Measurements from ENCODE around the gene ZNF473.

Gene ZNF473

DNA sequence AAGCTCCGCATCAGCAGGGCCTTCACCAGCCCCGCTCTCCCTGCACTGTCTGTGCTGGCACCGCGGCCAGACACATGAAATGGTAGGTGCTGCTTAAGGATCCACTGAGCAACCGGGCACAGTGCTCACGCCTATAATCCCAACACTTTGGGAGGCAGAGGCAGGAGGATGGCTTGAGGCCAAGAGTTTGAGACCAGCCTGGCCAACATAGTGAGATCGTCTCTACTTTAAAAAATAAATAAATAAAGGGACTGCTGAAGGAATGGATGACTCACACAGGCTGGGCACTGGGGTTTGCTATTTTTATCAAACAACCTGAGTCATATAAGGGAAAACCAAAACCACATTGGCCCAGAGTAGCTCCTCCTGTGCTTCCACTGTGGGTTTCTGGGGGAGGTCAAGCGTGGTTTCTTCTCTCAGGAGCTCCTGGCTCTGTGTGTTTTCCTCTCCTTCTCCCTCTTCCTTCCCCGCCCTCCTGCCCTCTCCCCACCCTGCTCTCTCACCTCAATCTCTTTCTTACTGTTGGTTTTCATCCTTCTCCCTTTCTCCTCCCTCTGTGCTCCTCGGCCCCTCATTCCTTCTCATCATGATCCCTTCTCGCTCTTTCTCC lies 21.9 kb upstream of the ZNF473 start:
- DNase-seq = peak; percentile 95

DNA sequence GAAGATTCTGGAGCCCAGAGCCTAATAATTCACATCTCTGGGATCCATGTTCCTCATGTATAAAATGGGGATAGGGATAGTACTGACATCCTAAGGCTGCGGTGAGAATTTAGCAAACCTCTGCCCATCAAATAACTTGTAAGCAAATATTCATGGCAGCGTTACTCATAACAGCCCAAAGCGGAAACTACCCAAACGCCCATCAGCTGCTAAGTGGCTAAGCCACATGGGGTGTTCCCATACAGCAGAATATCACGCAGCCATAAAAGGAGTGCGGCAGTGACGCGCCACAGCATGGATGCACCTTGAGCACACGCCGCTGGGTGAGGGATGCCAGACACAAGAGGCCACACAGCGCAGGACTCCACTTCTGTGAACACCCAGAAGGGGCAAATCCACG lies 20.4 kb upstream of the ZNF473 start:
- DNase-seq = no peak

DNA sequence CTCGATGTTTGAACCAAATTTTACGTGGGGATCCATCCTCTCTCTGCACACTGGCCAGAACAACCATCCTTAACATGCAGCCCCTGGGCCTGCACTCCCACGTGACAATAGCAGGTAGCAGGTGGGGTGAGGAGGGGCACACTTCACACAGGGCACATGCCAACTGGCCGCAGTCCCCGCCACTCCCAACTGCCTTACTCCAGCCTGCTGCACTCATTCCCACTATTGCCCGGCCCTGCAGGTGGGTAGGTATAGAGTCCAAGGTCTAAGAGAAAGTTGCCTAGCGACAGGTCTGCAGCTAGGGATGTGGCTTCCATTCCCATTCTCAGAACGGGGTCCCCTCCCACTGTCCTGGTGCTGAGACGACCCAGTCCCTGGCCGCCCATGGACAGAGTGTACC lies 18.6 kb upstream of the ZNF473 start:
- DNase-seq = no peak

DNA sequence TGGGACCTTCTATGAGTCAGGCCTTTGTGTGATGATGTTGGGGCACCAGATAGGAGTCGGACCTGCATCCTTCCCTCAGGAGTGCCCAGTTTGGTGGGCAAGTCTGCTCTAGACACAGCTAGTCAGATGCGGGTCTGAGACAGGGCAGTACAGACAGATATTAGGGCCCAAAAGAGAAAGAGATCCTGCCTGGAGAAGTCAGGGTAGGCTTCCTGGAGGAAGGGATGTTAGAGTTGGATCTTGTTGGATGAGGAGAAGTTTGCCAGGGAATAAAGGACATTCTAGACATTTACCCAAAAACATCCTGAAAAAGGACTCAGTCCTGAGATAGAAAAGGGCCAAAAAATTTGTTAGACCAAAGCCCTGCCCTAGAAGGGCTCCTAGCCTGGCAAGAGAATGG lies 17.9 kb upstream of the ZNF473 start:
- DNase-seq = no peak

DNA sequence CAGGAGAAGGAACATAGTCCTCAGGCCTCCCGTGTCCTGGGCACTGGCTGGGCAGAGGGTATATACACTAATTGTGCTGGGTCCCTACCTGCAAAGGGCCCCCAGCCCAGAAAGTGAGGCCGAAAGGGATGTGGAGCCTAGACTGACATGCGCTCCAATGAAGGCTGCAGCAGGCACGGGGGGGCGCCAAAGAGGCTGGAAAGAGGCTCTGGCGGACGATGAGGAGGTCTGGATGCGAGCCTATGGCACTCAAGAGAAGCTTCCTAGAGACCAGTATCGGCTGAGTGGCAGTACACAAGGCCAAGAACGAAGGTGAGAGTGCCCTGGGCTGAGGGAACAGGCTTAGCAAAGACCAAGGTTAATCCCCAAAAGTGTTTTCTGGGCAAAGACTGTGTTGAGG lies 17.3 kb upstream of the ZNF473 start:
- no peak for DNase-seq

DNA sequence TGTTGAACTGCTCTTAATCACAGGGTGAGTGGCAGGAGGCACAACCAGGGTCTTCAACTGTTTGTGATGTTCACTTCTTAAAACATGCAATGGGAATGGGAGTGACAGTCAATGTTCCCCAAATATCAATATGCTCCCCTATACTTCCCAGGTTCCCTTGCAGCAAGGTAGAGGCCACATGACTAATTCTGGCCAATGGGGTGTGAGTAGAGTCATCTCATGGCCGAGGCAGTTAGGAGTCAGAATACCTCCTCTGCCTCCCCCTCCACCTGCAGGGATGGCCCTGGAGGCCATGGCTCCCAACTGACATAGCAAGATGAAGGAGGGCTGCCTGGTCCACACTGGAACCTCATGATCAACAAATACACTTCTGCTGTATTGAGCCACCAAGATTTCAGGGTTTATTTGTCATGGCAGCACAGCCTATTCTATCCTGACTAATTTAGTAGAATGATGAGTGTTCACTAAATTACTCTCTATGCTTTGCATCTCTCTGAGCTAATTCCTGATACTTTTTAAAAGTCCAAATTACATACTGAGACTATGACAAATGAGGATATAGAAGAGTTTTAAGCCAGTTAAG lies 9.5 kb upstream of the ZNF473 start:
- no peak for DNase-seq

DNA sequence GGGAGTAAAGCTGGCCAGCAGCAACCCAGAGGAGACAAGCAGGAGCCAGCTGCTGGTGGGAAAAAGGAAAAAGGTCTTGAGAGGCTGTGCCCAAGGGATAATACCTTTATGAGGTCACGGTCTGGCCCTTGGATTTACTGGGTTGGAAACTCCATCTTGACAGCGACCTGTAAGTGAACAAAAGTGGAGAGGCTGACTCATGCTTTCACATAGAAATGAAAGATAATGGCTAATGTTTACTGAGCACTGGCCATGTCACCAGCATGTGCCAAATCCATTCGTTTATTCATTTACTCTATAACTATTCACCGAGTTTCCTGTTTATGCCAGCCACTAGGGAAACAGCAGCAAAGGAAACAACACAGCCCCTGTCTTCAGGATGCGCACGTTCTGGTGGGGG lies 5.3 kb upstream of the ZNF473 start:
- no peak for DNase-seq

DNA sequence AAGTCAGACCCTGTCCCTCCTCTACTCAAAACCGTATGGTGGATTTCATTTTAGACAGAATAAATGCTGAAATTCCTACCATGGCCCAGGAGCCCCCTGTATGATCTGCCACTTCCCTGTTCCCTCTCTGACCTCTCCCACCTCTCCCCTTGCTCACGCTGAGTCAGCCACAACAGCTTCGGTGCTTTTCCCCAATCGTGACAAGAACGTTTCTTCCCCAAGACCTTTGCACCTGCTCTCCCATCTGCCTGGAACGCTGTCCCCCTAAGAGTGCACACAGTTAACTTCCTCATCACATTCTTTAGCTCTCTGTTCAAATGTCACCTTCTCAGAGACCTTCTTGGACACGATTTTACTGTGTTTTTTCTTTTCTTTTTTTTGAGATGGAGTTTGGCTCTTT lies 3.0 kb upstream of the ZNF473 start:
- no peak for DNase-seq

DNA sequence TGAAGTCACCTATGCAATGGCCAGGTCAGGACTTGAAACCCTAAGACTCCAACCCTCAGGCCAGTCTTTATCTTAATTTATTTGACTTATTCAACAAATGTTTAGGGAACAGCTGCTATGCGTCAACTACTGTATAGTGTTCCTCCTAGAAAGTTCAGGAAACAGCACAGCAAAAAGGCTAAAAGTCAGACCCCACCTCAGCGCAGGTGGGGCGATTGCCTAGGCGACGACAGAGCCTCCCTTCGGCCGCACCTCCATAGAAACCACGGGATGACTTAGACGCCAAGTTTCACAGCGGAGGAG lies 1.1 kb upstream of the ZNF473 start:
- DNase-seq = no peak

DNA sequence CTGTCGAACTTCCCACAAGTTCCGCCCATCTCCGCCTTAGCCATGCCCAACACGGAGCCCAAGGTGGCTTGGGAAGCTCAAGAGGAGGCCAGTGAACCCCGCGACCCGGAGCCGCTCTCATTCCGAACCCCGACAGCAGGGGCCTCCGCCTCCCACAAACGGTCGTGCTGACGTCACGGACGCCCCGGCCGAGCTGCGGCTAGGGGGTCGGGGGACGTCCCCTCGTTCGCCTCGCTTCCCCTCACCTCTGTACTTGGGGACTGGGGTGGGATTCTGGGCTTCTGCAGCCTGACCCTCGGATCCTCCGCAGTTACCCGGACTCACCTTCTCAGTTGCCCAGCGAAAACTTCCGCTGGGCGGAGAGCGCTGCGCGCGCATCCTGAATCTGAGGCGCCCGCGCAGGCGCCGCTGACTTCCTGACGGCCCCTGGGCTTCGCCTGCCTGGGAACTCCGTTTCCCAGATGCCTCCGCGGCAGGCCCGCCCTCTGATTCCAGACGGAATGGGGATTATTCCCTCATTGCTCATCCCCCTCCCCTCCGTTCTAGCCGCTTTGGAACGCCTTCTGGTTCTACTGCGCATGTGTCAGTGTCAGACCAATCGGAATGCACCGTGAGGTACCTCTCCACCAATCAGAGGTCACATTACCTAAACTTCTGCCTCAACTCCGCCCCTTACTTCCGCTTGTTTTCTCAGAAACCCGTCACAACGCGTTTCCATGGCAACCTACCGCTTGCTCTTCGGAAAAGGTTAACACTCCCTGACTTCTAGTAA lies 597 bp upstream of the ZNF473 start, which contains the start of gene VRK3:
VRK3 (minus strand) TSS at position 351 of the 772 bp plus-strand sequence. CDS start 9,210 bp downstream, outside the sequence.
- DNase-seq = peak; percentile 100

DNA sequence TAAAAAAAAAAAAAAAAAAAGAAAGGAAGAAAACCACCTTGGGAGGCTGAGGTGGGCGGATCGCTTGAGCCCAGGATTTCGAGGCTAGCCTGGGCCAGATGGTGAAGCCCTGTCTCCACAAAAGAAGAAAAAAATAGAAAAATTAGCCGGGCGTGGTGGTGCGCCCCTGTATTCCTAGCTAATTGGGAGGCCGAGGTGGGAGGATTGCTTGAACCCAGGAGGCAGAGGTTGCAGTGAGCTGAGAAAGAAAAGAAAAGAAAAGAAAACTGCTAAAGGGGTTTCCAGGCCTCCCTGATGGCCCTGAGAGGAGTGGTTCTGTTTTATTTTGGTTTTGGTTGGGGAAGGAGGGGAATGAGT lies 723 bp downstream of the ZNF473 start:
- DNase-seq = no peak

DNA sequence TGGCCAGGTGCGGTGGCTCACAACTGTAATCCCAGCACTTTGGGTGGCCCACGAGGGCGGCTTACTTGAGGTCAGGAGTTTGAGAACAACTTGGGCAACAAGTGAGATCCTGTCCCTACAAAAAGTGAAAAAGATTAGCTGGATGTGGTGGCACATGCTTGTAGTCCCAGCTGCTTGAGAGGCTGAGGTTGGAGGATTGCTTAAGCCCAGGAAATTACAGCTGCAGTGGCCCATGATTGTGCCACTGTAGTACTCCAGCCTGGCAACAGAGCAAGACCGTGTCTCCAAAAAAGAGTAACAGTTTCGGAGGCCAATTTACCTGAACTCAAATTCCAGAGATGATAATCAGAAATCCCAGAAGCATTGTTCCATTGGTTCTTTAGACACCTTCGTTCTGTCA lies 4.4 kb downstream of the ZNF473 start:
- no peak for DNase-seq

DNA sequence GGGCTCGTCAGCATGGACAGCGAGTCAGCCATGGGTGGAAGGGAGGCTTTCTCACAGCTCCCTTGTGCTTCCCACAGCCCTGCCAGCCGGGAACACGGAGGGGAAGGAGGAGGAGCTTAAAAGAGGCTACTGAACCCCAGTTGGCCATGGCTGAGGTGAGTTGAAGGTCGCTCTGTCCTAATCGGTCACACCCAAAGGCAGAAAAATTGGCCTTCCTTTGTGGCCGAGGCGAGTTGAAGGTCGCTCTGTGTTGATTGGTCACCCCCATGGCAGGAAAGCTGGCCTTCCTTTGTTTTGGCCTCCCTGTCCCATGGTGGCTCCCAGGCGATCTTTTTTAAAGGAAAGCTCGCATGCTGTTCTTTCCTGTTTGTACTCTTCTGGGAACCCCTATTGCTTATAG lies 5.1 kb downstream of the ZNF473 start:
- DNase-seq = no peak

DNA sequence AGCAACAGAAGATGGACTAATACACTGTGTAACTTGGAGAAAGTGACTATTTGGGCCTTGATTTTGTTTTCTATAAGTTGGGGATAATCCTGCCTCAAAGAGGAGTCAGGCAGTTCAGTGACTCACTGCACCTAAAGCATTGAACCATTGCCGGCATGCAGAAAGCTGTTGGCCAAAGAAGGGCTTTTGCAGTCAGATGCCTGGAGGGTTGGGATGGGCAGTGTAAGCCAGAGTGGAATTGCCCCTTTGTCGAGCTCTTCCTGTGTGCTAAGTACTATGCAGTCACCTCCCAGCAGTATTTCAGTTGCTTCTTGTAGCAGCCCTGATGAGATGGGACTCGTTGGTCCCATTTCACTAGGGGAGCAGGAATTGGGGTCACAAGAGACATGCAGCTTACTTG lies 11.1 kb downstream of the ZNF473 start:
- no peak for DNase-seq

DNA sequence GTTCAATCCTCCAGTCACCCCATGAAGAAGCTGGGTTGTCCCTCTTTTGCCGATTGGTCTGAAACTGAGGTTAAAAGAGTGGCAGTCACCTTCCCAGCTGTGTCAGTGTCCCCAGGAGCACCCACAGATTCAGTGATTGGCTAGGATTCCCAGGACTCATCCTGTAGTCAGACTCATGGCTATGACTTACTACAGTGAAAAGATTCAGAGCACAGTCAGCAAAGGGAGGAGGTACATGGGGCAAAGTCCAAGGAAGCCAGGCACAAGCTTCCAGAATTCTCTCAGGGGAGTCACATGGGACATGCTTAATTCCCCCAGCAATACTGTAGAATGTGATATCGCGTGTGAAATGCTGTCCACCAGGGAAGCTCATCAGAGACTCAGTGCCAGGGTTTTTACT lies 14.2 kb downstream of the ZNF473 start:
- DNase-seq = no peak

DNA sequence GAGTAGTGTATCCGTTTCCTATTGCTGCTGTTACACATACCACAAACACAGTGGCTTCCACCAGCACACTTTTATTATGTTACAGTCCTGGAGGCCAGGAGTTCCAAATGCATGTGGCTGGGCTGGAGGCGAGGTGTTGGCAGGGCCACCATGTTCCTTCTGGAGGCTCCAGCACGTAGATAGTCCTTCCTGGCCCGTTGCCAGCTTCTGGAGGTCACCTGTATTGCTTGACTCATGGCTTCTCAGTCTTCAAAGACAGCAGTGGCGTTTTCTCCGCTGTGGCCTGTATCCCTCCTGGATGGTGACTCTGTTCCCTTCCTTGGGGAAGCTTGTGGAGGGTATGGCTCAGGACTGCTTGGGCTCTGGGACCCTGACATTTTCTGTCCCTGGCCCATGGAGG lies 15.2 kb downstream of the ZNF473 start:
- no peak for DNase-seq

DNA sequence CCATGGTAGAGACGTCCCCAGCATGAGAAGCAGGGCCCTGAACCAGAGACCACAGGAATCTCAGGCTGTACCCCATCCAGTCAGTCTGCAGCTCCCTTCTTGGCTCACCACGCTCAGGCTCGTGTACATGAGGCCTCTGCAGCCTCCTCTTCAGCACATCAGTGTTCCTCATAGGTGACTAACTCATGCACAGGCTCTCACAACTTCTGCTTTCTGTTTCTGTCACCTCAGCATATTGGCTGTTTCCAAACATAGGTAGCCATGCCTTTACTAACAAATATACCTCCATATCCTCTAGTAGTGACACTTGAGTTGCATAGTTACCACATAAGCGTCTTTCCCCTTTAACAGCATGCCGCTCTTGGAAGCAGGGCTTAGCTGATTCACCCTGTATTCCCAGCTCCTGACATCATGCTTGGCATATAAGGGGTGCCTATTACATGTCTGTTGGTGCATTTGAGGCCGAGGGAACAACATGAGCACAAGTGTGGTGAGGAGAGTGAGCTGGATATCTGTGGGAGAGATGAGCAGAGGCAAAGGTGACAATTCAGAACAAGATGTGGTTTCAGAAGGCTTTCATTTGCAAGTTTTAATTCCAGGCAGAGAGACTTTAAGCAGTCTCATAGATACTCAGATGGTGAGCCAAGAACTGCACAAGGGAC lies 16.7 kb downstream of the ZNF473 start:
- no peak for DNase-seq

DNA sequence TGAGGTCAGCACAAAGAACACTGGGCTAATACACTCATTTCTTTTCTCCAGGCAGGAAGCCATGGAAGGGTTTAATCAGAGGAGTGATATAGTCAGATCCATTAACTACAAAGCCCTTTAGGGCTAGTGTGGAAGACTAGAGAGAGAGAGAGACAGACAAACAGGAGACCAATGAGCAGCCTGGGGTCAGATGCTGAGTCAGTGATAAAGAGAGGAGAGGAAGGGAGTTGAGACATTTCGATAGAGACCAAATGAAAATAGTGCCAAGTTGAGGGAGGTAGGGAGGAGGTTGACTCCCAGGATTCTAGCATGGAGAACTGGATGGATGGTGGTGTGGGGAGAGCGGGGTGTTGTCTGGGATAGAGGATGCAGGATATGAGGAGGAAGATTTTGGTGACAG lies 18.2 kb downstream of the ZNF473 start:
- DNase-seq = no peak

DNA sequence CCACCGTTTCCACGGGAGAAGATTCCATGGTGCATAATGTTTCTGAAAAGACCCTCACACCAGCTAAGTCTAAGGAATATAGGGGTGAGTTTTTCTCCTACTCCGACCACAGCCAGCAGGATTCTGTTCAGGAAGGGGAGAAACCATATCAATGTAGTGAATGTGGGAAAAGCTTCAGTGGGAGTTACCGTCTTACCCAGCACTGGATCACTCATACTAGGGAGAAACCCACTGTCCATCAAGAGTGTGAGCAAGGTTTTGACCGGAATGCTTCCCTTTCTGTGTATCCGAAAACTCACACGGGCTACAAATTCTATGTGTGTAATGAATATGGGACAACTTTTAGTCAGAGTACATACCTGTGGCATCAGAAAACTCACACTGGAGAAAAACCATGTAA lies 19.1 kb downstream of the ZNF473 start:
- no peak for DNase-seq

DNA sequence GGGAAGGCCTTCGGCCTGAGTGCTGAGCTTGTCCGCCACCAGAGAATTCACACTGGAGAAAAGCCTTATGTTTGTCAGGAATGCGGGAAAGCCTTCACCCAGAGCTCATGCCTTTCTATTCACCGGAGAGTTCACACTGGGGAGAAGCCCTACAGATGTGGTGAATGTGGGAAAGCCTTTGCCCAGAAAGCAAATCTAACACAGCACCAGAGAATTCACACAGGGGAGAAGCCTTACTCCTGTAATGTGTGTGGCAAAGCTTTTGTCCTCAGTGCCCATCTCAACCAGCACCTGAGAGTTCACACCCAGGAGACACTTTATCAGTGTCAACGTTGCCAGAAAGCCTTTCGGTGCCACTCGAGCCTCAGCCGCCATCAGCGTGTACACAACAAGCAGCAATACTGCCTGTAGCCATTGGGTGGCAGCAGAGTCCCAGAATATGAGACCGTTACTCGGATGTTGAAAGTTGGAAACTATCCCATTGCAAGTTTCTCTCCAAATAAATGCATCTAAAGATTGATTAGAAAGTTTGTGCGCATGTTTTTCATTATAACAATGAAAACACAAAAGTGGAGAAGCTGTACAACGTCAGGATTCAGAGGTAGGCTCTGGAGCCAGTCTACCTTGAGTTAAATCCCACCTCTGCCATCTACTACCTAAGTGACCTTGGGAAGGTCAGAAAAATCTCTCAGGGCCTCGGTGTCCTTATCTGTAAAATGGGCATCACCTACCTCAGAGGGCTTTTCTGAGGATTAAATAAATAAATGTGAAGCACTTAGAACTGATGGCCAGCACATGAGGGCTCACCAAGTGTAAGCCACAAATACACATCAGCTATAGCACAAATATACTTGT lies 21.1 kb downstream of the ZNF473 start:
- DNase-seq = peak; percentile 16

DNA sequence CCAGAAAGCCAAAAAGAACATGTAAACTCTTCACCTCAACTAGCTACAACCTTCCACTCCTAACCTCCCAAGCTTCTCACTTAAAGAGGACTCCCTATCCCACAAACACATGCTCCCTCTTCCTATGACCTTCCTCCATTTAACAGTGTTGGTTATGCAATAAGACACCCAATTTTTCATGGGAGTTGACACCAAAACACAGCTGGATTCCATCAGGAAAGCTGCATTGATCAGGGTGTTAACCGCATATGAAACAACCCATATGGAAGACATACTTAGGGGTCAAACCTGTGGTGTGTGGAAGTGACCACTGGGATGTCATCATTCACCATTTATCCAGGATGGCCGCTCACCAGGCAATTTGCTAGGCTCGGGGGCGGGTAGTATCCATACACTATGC lies 21.9 kb downstream of the ZNF473 start:
- DNase-seq = no peak

DNA sequence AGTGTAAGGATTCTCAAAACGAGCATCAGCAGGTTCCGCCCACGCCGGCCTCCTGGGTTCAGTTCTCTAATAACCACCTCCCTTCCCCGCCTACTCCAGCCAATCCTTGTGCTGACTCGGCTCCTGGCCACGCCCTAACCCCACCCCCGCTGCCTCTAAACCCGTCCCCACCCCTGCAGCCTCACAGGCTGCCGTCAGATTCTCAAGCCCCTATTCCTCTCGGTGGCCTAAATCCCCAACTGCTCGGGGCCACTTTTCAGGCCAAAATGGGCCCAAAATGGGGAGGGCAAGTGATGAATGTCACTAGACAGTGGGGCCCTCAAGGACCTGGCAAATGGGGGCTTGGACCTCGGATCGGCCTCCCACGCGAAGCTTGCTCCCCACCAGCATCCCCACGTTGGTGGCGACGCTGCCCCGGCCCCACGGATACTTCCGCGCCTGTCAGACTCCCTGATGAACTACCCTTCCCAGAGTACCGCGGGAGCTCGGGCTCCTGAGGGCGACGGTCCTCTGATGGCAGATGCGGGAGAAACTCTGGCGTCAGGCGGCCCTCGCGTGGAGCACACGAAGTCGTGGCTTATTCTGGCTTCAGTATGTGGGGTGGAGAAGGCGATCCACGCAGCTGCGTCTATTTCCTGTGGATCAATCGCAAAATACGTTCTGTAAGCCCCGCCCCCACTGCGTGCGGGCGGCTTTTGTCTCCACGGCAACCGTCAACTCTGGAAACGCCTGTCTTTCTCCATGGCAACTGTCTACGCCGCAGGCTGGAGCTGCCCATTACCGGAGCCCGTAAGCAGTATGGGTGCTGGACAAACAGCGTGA lies 24.8 kb downstream of the ZNF473 start:
- DNase-seq = peak; percentile 62

All from fibroblast of skin of scalp (primary cell).